IMR-90 (cell line): ENCODE measurements around the gene KLHL17. TPM values are rescaled to one million over a fixed set of nuclear protein-coding genes. Genes with fewer than 3 reads are reported as not detected.

Experiments
- ATAC-seq: fragments of 200-7000 bp; cut with Tn5 transposase; 2 replicates; pipeline ENCODE4 v1.9.1; 2020; ENCODE audit warnings: low read depth, mild to moderate bottlenecking, moderate library complexity
- BruUV-seq: library from RNA; stranded (reverse); fragments of 400-500 nt; replicated peaks from 2 replicates; lab custom pipeline; 2021; lab: Mats Ljungman, UMichigan
- CTCF ChIA-PET: fragments of 300-600 bp; formaldehyde crosslinking; extraction: SDS; loops from one replicate; lab custom pipeline; 2021; ENCODE audit warnings: antibody characterized with exemption; lab: Yijun Ruan, JAX
- POLR2A ChIA-PET: fragments of 300-600 bp; sonication (Branson Sonifier 250); formaldehyde crosslinking; loops from one replicate; lab custom pipeline; 2022; ENCODE audit warnings: antibody characterized with exemption; ENCODE audit not compliant: unreplicated experiment; lab: Charles Lee
- DNase-seq: peaks from one replicate; pipeline ENCODE4 v3.0.0; 2013
- H2AFZ ChIP-seq: replicated peaks from 2 replicates; pipeline ENCODE3; 2013; ENCODE audit warnings: low read length, mild to moderate bottlenecking; ENCODE audit not compliant: poor library complexity
- H2AK5ac ChIP-seq: 2 replicates; pipeline ENCODE4 v1.6.1; 2013; ENCODE audit warnings: low read depth, low read length, inconsistent platforms
- H2AK9ac ChIP-seq: replicated peaks from 2 replicates; pipeline ENCODE3; 2013; ENCODE audit warnings: mild to moderate bottlenecking, low read depth, low read length, moderate library complexity; ENCODE audit not compliant: poor library complexity
- H2BK120ac ChIP-seq: 2 replicates; pipeline ENCODE4 v1.6.1; 2013; ENCODE audit warnings: low read depth, low read length, inconsistent platforms
- H2BK15ac ChIP-seq: 3 replicates; pipeline ENCODE4 v1.6.1; 2013; ENCODE audit warnings: low read depth, low read length, inconsistent platforms
- H2BK20ac ChIP-seq: 2 replicates; pipeline ENCODE4 v1.6.1; 2013; ENCODE audit warnings: low read depth, mild to moderate bottlenecking, inconsistent platforms, low read length, moderate library complexity
- H2BK5ac ChIP-seq: 2 replicates; pipeline ENCODE4 v1.6.1; 2013; ENCODE audit warnings: mild to moderate bottlenecking, low read depth, low read length, inconsistent platforms; ENCODE audit not compliant: poor library complexity, severe bottlenecking
- H3K14ac ChIP-seq: replicated peaks from 2 replicates; pipeline ENCODE4 v1.6.1; 2013; ENCODE audit warnings: low read depth, low read length, inconsistent platforms
- H3K18ac ChIP-seq: 2 replicates; pipeline ENCODE4 v1.6.1; 2013; ENCODE audit warnings: low read depth, low read length, control low read depth
- H3K23ac ChIP-seq: 2 replicates; pipeline ENCODE4 v1.6.1; 2013; ENCODE audit warnings: low read depth, low read length, inconsistent platforms
- H3K27ac ChIP-seq: 2 replicates; pipeline ENCODE4 v1.5.1; 2013; ENCODE audit warnings: mild to moderate bottlenecking, control low read depth, low read length; ENCODE audit not compliant: insufficient read depth
- H3K27me3 ChIP-seq: 2 replicates; pipeline ENCODE4 v1.6.1; 2013; ENCODE audit warnings: low read length; ENCODE audit not compliant: control insufficient read depth, insufficient read depth
- H3K36me3 ChIP-seq: 2 replicates; pipeline ENCODE4 v1.6.1; 2013; ENCODE audit warnings: low read length, mixed read lengths; ENCODE audit not compliant: control insufficient read depth, insufficient read depth
- H3K4ac ChIP-seq: 2 replicates; pipeline ENCODE4 v1.6.1; 2013; ENCODE audit warnings: low read depth, low read length, inconsistent platforms
- H3K4me1 ChIP-seq: 2 replicates; pipeline ENCODE4 v1.6.1; 2013; ENCODE audit warnings: low read length, mixed read lengths; ENCODE audit not compliant: control insufficient read depth, insufficient read depth
- H3K4me2 ChIP-seq: 2 replicates; pipeline ENCODE4 v1.6.1; 2013; ENCODE audit warnings: low read depth, mild to moderate bottlenecking, control low read depth, low read length, moderate library complexity
- H3K4me3 ChIP-seq: 2 replicates; pipeline ENCODE4 v1.5.1; 2013; ENCODE audit warnings: low read depth, mild to moderate bottlenecking, control low read depth, low read length, moderate library complexity; ENCODE audit not compliant: insufficient read depth
- H3K56ac ChIP-seq: 2 replicates; pipeline ENCODE4 v1.6.1; 2013; ENCODE audit warnings: low read length, inconsistent platforms; ENCODE audit not compliant: insufficient read depth; ENCODE audit errors: extremely low read depth
- H3K79me1 ChIP-seq, 2 experiments: 2 replicates each; pipeline ENCODE4 v1.6.1; 2013; ENCODE audit warnings: low read length in 2 of 2, inconsistent platforms in 1 of 2, low read depth in 1 of 2
- H3K9ac ChIP-seq: 2 replicates; pipeline ENCODE4 v1.6.1; 2013; ENCODE audit warnings: low read depth, low read length, control low read depth
- H3K9me1 ChIP-seq: 2 replicates; pipeline ENCODE4 v1.6.1; 2013; ENCODE audit warnings: low read length, inconsistent platforms; ENCODE audit not compliant: insufficient read depth
- H3K9me3 ChIP-seq: 2 replicates; pipeline ENCODE4 v1.6.1; 2013; ENCODE audit warnings: low read length; ENCODE audit not compliant: control insufficient read depth, insufficient read depth
- H4K20me1 ChIP-seq: 2 replicates; pipeline ENCODE4 v1.6.1; 2013; ENCODE audit warnings: low read length, inconsistent platforms; ENCODE audit not compliant: insufficient read depth
- H4K5ac ChIP-seq: 2 replicates; pipeline ENCODE4 v1.6.1; 2013; ENCODE audit warnings: mild to moderate bottlenecking, low read depth, low read length, control low read depth
- H4K8ac ChIP-seq, 2 experiments: 2 replicates each; pipeline ENCODE4 v1.6.1; 2013; ENCODE audit warnings: low read depth in 2 of 2, low read length in 2 of 2, control low read depth in 1 of 2, inconsistent platforms in 1 of 2
- H4K91ac ChIP-seq: 2 replicates; pipeline ENCODE4 v1.6.1; 2013; ENCODE audit warnings: low read depth, low read length, inconsistent platforms; ENCODE audit not compliant: insufficient read depth
- BHLHE40 ChIP-seq: fragments of 150-350 bp; IDR thresholded peaks from 2 replicates; pipeline ENCODE4 v1.6.1; 2016; ENCODE audit warnings: mild to moderate bottlenecking, low read depth, low read length
- CEBPB ChIP-seq: IDR thresholded peaks from 2 replicates; pipeline ENCODE4 v1.6.1; 2012; ENCODE audit warnings: low read depth, low read length, improper control_type of control experiment
- CHD1 ChIP-seq: IDR thresholded peaks from 2 replicates; pipeline ENCODE4 v1.6.1; 2012; ENCODE audit warnings: low read depth, low read length, improper control_type of control experiment
- CTCF ChIP-seq: conservative IDR thresholded peaks from 2 replicates; pipeline ENCODE4 v1.5.1; 2012; ENCODE audit warnings: mild to moderate bottlenecking, low read depth, low read length, improper control_type of control experiment
- ELK1 ChIP-seq: fragments of 150-350 bp; IDR thresholded peaks from 2 replicates; pipeline ENCODE4 v1.6.1; 2016; ENCODE audit warnings: low read depth, mild to moderate bottlenecking, low read length, moderate library complexity, borderline replicate concordance
- MAZ ChIP-seq: IDR thresholded peaks from 2 replicates; pipeline ENCODE4 v1.6.1; 2012; ENCODE audit warnings: low read depth, mild to moderate bottlenecking, low read length, improper control_type of control experiment, moderate library complexity, borderline replicate concordance
- MXI1 ChIP-seq: IDR thresholded peaks from 2 replicates; pipeline ENCODE4 v1.6.1; 2012; ENCODE audit warnings: low read depth, mild to moderate bottlenecking, low read length, moderate library complexity, borderline replicate concordance
- NFE2L2 ChIP-seq: fragments of 150-350 bp; IDR thresholded peaks from 2 replicates; pipeline ENCODE4 v1.6.1; 2016; ENCODE audit warnings: low read depth, mild to moderate bottlenecking, low read length
- POLR2A ChIP-seq: IDR thresholded peaks from 2 replicates; pipeline ENCODE4 v1.6.1; 2012; ENCODE audit warnings: mild to moderate bottlenecking, low read depth, low read length
- RAD21 ChIP-seq: IDR thresholded peaks from 2 replicates; pipeline ENCODE4 v1.6.1; 2012; ENCODE audit warnings: low read length, improper control_type of control experiment
- RCOR1 ChIP-seq: IDR thresholded peaks from 2 replicates; pipeline ENCODE4 v1.6.1; 2012; ENCODE audit warnings: mild to moderate bottlenecking, low read length, improper control_type of control experiment; ENCODE audit not compliant: insufficient replicate concordance
- RFX5 ChIP-seq: IDR thresholded peaks from 2 replicates; pipeline ENCODE4 v1.8.0; 2012; ENCODE audit warnings: low read depth, mild to moderate bottlenecking, low read length, moderate library complexity
- SMC3 ChIP-seq: fragments of 150-350 bp; IDR thresholded peaks from 2 replicates; pipeline ENCODE4 v1.6.1; 2016; ENCODE audit warnings: low read depth, mild to moderate bottlenecking, antibody characterized with exemption, low read length, moderate library complexity
- USF2 ChIP-seq: fragments of 150-350 bp; IDR thresholded peaks from 2 replicates; pipeline ENCODE4 v1.6.1; 2017; ENCODE audit warnings: mild to moderate bottlenecking, antibody characterized with exemption, low read length, low read depth
- WGBS, 2 experiments: methylation state at CpG; one replicate each; pipeline versions ENCODE4 v1.1.5 to v1.1.7; 2013; ENCODE audit warnings: missing lambda C conversion rate in 2 of 2; ENCODE audit not compliant: insufficient read length in 1 of 2; ENCODE audit errors: extremely low coverage in 2 of 2; 5-methylcytosine and 5-hydroxymethylcytosine counted together
- dilution Hi-C: fragments of 300-500 bp; cut with HindIII; formaldehyde crosslinking; loops from one replicate; pipeline ENCODE4 v1.14.3; 2018; ENCODE audit warnings: low sequenced_read_pairs; ENCODE audit not compliant: unreplicated experiment
- in situ Hi-C: fragments of 300-500 bp; cut with MboI; formaldehyde crosslinking; loops from 3 replicates; pipeline ENCODE4 v1.14.3; 2019; ENCODE audit warnings: low sequenced_read_pairs, inconsistent platforms, mixed read lengths
- intact Hi-C: fragments of 100-400 bp; cut with micrococcal nuclease; formaldehyde crosslinking; loops from 2 replicates; pipeline ENCODE4 v1.10.0; 2022
- polyA plus RNA-seq, 3 experiments: library from polyadenylated mRNA; depleted of rRNA; stranded (reverse); fragments of >200 nt; gene quantifications; 2 replicates each; pipeline ENCODE4 v1.2.3, GENCODE V29; 2012; ENCODE audit warnings: low replicate concordance in 1 of 3
- total RNA-seq: library from RNA; depleted of rRNA; stranded (reverse); fragments of >200 nt; gene quantifications from 2 replicates; pipeline ENCODE4 v1.2.3, GENCODE V29; 2012

The KLHL17 gene
- total and polyA plus RNA-seq, 2 of the 4 experiments (the other 2 are of a cell fraction): 3.4 to 41.0 TPM

- no TSS peak for BruUV-seq
- dilution Hi-C loops: no loop called here
- no peak overlapping the region for H2BK20ac ChIP-seq
- H3K56ac ChIP-seq: no peak overlapping the region
- H3K27ac ChIP-seq: no peak overlapping the region
- H4K8ac ChIP-seq: 0 out of 4 replicates have a peak overlapping the region, but pooled peaks of 1 of the 2 experiments have one; percentile 9
- no peak overlapping the region for H3K14ac ChIP-seq
- peak overlapping the region; percentile 12 for H3K4me2 ChIP-seq
- H2AK5ac ChIP-seq: no peak overlapping the region
- H3K18ac ChIP-seq: no peak overlapping the region
- H4K20me1 ChIP-seq: no peaks in the 10 kb centered on the region; the same call in 1 of the 2 replicates
- H2BK5ac ChIP-seq: no peak overlapping the region
- H3K23ac ChIP-seq: no peak overlapping the region
- H2AFZ ChIP-seq: peak overlapping the region; percentile 76
- no peak overlapping the region for H4K5ac ChIP-seq
- ChIA-PET CTCF (interaction anchor here (1.4 kb wide), 1 partner anchor 9 kb away, joined by 3 read pairs; no protein-coding TSS in a partner anchor), POLR2A (no interaction called here)
- peak overlapping the region; percentile 28 for H2AK9ac ChIP-seq
- H4K91ac ChIP-seq: no peak overlapping the region
- TF ChIP-seq BHLHE40 (no peak), POLR2A (no peak), RFX5 (no peak), SMC3 (peak; percentile 58), CHD1 (no peak), CEBPB (no peak), ELK1 (no peak), USF2 (no peak), MAZ (no peak), RCOR1 (no peak), RAD21 (peak; percentile 71), NFE2L2 (no peak), MXI1 (no peak), CTCF (peak; percentile 65)
- H3K36me3 ChIP-seq: no peaks in the 10 kb centered on the region
- in situ Hi-C loops: no loop called here
- no peaks in the 10 kb centered on the region for H3K79me1 ChIP-seq
- peak overlapping the region; percentile 0; the same call in 1 of the 2 replicates for H3K4me3 ChIP-seq
- no peaks in the 10 kb centered on the region for H3K9me3 ChIP-seq
- intact Hi-C loops: loop anchor here (2.0 to 5.0 kb wide), 2 partner anchors 74 to 103 kb away; no protein-coding TSS in a partner anchor
- H3K4ac ChIP-seq: no peak overlapping the region
- H2BK120ac ChIP-seq: no peak overlapping the region
- DNase-seq (peak; percentile 36), ATAC-seq (peak; percentile 95)
- no peaks in the 10 kb centered on the region for H3K27me3 ChIP-seq
- H3K9me1 ChIP-seq: no peaks in the 10 kb centered on the region
- WGBS, 2 experiments: 17% methylated on average over 12 of the region's 40 CpGs; no CpG with 5 or more reads in 1 of the 2 experiments
- no peak overlapping the region for H2BK15ac ChIP-seq
- no peak overlapping the region for H3K9ac ChIP-seq
- 0 out of 2 replicates have a peak, but pooled peaks cover 2% of the 10 kb centered on the region for H3K4me1 ChIP-seq
Observed at GRCh38 chr1:975896-976683, 15.7 kb downstream of the KLHL17 start.
